ENCODE measurements around the gene TPRN.

DNA sequence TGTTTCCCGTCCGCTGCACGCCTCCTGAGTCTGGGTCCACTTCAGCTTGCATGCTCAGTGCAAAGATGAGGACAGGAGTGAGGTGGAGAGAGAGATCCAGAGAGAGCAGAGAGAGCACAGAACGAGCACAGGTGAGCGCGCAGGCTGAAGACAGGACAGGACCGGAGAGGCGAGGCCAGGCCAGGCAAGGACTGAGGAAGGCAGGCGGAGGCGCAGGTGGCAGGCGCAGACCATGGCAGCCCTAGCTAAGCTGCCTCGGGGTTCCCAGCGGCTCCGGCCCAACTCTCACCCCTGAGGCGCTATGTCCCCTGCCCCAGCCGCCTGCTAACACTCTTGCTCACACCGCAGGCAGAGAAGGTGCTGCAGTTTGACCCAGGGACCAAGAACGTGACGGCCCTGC is 51.9 kb downstream of the TPRN start:
- TF ChIP-seq CREB1 (IDR thresholded peaks at IDR 0.05; ENCODE audit: low read depth) = no peak
- TF ChIP-seq RAD21 (IDR thresholded peaks at IDR 0.05; ENCODE audit: low read depth) = no peak
- TF ChIP-seq, protein P1, sequence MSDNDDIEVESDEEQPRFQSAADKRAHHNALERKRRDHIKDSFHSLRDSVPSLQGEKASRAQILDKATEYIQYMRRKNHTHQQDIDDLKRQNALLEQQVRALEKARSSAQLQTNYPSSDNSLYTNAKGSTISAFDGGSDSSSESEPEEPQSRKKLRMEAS (IDR thresholded peaks at IDR 0.05) = no peak
- no peak for TF ChIP-seq YY1 (IDR thresholded peaks at IDR 0.05; ENCODE audit: low read depth)
- no peak for TF ChIP-seq TCF12 (IDR thresholded peaks at IDR 0.05; ENCODE audit: low read depth)
- TF ChIP-seq, protein P2, sequence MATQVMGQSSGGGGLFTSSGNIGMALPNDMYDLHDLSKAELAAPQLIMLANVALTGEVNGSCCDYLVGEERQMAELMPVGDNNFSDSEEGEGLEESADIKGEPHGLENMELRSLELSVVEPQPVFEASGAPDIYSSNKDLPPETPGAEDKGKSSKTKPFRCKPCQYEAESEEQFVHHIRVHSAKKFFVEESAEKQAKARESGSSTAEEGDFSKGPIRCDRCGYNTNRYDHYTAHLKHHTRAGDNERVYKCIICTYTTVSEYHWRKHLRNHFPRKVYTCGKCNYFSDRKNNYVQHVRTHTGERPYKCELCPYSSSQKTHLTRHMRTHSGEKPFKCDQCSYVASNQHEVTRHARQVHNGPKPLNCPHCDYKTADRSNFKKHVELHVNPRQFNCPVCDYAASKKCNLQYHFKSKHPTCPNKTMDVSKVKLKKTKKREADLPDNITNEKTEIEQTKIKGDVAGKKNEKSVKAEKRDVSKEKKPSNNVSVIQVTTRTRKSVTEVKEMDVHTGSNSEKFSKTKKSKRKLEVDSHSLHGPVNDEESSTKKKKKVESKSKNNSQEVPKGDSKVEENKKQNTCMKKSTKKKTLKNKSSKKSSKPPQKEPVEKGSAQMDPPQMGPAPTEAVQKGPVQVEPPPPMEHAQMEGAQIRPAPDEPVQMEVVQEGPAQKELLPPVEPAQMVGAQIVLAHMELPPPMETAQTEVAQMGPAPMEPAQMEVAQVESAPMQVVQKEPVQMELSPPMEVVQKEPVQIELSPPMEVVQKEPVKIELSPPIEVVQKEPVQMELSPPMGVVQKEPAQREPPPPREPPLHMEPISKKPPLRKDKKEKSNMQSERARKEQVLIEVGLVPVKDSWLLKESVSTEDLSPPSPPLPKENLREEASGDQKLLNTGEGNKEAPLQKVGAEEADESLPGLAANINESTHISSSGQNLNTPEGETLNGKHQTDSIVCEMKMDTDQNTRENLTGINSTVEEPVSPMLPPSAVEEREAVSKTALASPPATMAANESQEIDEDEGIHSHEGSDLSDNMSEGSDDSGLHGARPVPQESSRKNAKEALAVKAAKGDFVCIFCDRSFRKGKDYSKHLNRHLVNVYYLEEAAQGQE (IDR thresholded peaks at IDR 0.05; ENCODE audit: low read depth) = no peak
- TF ChIP-seq NFIC (IDR thresholded peaks at IDR 0.05) = no peak
- no peak for TF ChIP-seq TAF1 (IDR thresholded peaks at IDR 0.05; ENCODE audit: low read depth)
